Measurements from ENCODE around the gene PROSER1. TPM values are rescaled to one million over a fixed set of nuclear protein-coding genes. Genes with fewer than 3 reads are reported as not detected.

PROSER1 gene
- total RNA-seq (2022; extraction: Qiagen RNA extraction): 9.7 to 12.9 TPM (median 11.5 TPM) in 5 replicates

DNA sequence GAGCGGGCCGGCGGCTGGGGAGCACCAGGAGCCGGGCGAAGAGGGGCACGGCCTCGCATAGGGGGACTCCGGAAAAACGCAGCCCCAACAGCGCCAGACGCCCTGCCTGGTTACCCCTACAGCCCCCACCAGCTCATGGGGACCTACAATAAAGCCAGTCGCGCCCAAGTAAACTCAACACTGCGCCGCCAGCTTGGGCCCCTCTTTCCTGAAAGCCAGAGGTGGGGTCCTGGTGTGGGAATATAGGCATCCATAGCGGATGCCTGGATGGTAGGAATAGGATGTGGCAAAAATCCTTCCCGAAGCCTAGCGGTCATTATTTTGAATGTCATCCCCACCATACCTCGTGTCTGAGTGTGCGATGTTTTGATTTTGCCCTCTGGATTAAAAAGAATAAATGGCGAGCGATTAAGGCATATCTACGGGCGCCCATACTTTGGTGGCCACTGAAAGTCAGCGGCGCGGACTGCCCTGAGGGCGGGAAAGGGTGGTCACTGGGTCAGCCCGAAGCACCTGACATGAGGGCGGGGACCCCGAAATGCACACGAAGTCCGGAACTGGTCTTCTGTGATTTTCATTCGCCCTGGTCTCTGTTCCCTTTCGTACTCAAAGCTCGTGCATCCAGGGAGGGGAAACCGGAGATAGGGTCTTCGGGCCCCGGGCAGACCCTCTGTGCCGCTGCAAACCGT lies at the start of gene PROSER1, which contains the start of gene NHLRC3:
PROSER1 (minus strand) TSS at position 210 of the 689 bp plus-strand sequence. CDS start 847 bp downstream, outside the sequence.
NHLRC3 (plus strand) TSS at position 577 of the 689 bp plus-strand sequence. CDS start 184 bp downstream, outside the sequence.

DNA sequence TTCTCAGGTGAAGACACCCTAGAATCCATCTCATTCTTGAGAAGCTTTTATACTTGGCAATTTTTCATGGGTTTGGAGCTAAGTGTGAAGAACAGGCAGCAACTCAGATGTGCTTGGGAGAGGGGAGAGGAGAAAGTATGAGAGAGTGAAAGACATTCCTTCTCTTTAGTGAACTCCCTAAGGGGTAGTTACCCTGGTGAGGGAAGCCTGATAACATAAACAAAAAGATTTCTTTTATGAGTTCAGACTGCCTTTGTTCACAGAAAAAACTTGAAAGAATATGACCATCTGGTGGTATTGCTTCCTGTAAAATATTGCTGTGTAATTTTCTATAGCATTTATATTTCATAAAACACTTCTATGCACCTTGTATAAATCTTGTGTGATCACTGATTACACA lies 47.2 kb downstream of the PROSER1 start, which contains the start of gene STOML3:
STOML3 (minus strand) TSS at position 139 of the 400 bp plus-strand sequence; CDS start at position 29, 110 bp downstream.

Other genes with a start within 250 kb of the PROSER1 start
- gene STOML3, start 47.3 kb downstream of the PROSER1 start, total RNA-seq (2022; extraction: Qiagen RNA extraction): not detected in 5 replicates
- 4.7 to 6.0 TPM (median 5.6 TPM) in 5 replicates for gene NHLRC3, start 367 bp upstream of the PROSER1 start, total RNA-seq (2022; extraction: Qiagen RNA extraction)

All from A549 treated with CORT108297 at 1 μM for 4 hours (cell line).